Panc1 (cell line): ENCODE measurements around the gene SEC63.

Experiments
- CTCF ChIP-seq: fragments of 450-650 bp; IDR thresholded peaks from 2 replicates; pipeline ENCODE4 v1.5.1; 2017; ENCODE audit warnings: mild to moderate bottlenecking
- POLR2AphosphoS5 ChIP-seq: IDR thresholded peaks from 2 replicates; pipeline ENCODE4 v1.6.1; 2012; ENCODE audit warnings: mild to moderate bottlenecking, low read depth, low read length, moderate library complexity
- REST ChIP-seq, 2 experiments: IDR thresholded peaks; 2 replicates each; pipeline ENCODE4 v1.6.1; 2011 to 2012; ENCODE audit warnings: low read depth in 2 of 2, control low read depth in 1 of 2, low read length in 1 of 2, mild to moderate bottlenecking in 1 of 2, moderate library complexity in 1 of 2; ENCODE audit not compliant: insufficient read depth in 1 of 2
- TCF7L2 ChIP-seq: IDR thresholded peaks from 2 replicates; pipeline ENCODE4 v1.6.1; 2011; ENCODE audit warnings: mild to moderate bottlenecking, low read depth, low read length, inconsistent platforms

GRCh38 chr6:107965746-107966145 lies 7.7 kb upstream of the SEC63 start:
- TF ChIP-seq CTCF (no peak), POLR2AphosphoS5 (no peak), TCF7L2 (no peak), REST (IDR thresholded peaks at IDR 0.05; ENCODE audit: insufficient read depth in 1 of 2, low read depth in 2 of 2, low read length in 1 of 2) (no peak)
